Stimulated activated CD8-positive, alpha-beta memory T cell treated with anti-CD3 and anti-CD28 coated beads, Interleukin-7, amount 100 ng/mL, for 4 hours (primary cell): Measurements from ENCODE around the gene TRAF2.

Experiments used
- DNase-seq, 2 donors: peaks; one replicate each; pipeline ENCODE4 v3.0.0-alpha.2; 2020; ENCODE audit warnings: low read depth in 2 of 2

Gene TRAF2

GRCh38 chr9:136847088-136847825 lies 39.1 kb upstream of the TRAF2 start:
- no peak for DNase-seq

DNA sequence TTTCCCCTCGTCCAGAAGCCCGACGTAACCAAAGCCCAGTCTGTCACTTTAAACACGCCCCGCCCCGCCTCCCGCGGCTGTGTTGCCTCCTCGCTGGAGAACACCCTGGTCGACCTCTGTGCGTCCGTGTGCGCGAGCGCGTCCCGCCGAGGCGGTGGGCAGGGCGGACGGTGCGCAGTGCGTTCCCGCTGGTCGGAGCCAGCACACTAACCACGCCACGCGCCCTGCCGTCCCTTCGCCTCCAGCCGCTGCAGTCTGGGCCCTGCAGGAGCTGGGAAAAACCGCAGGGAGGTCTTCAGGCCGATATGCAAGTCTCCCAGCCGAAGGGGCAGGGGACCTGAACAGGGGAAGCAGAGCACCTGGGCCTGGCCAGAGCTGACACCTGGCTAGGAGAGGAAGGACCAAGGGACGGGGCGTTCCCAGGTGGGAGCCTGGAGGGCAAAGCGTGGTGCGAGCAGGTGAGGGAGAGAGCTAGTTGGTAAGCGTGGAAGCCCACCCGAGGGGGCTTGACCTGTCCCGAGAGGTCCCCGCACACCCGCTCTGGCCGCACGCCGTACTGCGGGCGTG lies 38.4 kb upstream of the TRAF2 start:
- DNase-seq = peak; percentile 22 to 61

GRCh38 chr9:136848393-136849037 lies 37.8 kb upstream of the TRAF2 start:
- no peak for DNase-seq

GRCh38 chr9:136849038-136849959 lies 37.0 kb upstream of the TRAF2 start, which contains the start of gene PHPT1:
PHPT1 (plus strand) TSS chr9:136849409; CDS start chr9:136849431, 22 bp downstream.
- peak; percentile 94 to 96 for DNase-seq

GRCh38 chr9:136849960-136850865 lies 36.1 kb upstream of the TRAF2 start:
- DNase-seq = no peak

DNA sequence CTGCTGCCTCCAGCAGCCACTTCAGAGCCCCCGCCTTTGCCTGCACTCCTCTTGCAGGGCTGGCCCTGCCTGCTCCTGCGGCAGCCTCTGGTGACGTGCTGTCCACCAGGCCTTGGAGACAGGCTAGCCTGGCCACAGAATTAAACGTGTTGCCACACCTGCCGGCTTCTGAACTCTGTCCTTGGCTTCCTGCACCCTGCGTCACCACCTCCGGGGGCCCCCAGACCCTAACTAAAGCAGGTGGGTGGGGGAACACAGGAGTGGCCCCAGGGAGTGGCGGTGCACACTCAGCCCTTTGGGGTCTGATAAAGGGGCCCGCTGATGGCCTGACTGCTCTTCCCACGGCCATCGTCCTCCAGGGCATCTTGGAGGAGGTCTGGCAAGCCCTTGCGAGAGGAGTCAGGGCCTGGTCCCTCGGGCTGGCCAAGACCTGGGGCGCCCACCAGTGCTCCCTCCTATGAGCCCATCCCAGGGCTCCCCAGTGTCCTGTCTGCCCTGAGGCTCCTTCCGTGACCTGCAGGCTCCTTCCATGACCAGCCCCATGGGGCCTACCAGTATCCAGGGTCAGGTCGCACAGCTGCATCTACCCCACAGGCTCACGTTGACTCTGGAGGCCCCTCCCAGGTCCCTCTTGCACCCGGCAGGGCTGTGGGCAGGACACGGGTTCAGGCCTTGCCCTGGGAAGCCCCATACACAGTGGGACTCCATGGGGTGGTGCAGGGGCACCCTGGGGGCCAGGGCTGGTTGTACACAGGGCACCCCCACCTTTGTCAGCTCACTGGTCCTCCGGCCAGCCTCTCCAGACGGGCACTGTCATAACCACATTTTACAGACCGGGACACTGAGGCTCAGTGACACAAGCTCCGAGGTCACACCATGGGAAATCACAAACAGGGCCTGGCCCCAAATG lies 35.2 kb upstream of the TRAF2 start:
- no peak for DNase-seq

DNA sequence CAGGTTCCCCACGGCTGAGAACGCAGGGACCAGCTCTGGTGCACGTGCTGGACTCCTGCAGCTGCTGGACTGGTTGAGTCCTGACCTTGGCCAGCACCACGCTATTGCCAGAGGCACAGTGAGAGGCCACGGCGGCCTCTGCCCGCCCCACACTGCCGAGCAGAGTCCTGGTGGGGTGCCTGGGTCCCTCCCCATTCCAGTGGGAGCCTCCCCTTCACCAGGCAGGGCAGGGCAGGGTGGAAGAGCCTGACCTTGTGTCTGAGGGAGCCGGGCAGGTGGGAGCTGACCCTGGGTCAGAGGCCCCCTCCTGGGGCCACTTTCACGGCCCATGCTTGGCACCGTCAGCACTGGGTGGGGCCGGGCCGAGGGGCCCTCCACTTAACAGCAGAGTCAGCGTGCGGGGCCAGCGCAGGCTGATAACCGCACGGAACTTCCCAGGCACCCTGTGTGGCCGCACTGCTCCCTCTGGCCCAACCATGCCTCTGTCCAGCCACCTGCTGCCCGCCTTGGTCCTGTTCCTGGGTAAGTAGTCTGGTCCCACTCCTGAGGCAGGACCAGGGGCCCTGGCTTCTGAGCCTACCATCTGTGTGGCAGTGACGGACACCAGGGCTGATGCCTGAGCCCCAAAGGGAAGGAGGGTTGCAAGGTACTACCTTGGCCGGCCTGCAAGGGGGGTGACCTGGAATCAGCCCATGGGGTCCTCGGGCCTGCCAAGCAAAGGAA lies 34.2 kb upstream of the TRAF2 start, which contains the start of gene MAMDC4:
TSS of gene MAMDC4 (plus strand) at position 406 of the 723 bp plus-strand sequence. CDS start at position 477, 71 bp downstream.
- DNase-seq = no peak

GRCh38 chr9:136852664-136853595 lies 33.4 kb upstream of the TRAF2 start:
- DNase-seq = no peak

DNA sequence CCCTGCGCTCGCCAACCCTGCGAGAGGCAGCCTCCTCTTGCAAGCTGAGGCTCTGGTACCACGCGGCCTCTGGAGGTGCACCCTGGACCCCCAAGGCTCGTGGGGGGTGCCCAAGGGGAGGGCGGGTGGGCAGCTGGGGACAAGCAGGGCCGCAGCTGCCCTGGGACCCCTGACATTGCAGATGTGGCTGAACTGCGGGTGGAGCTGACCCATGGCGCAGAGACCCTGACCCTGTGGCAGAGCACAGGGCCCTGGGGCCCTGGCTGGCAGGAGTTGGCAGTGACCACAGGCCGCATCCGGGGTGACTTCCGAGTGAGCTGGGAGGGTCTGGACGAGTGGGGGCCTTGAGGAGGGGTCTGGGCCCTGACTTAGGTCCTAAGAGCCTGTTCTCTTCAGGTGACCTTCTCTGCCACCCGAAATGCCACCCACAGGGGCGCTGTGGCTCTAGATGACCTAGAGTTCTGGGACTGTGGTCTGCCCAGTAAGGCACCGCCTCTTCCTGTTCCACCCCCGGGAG lies 32.7 kb upstream of the TRAF2 start:
- no peak for DNase-seq

DNA sequence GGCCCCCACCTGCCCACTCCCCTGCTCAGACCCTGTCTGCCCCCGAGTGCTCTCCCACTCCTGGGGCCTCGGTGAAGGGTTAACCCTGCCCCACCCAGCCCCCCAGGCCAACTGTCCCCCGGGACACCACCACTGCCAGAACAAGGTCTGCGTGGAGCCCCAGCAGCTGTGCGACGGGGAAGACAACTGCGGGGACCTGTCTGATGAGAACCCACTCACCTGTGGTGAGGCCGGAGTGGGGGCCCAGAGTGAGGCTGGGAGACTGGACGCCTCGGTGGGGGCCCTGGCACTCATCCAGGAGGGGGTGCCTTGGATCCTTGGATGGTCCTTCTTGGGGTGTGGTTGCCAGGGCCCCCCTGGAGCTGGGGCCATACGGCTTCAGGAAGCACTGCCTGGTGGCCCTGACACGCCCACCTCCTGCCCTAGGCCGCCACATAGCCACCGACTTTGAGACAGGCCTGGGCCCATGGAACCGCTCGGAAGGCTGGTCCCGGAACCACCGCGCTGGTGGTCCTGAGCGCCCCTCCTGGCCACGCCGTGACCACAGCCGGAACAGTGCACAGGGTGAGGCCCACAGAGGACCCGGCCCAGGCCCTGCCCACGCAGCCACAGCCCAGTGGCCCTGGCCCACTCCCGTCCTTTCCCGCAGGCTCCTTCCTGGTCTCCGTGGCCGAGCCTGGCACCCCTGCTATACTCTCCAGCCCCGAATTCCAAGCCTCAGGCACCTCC lies 32.0 kb upstream of the TRAF2 start:
- DNase-seq = no peak

GRCh38 chr9:136854842-136855460 lies 31.4 kb upstream of the TRAF2 start:
- no peak for DNase-seq

DNA sequence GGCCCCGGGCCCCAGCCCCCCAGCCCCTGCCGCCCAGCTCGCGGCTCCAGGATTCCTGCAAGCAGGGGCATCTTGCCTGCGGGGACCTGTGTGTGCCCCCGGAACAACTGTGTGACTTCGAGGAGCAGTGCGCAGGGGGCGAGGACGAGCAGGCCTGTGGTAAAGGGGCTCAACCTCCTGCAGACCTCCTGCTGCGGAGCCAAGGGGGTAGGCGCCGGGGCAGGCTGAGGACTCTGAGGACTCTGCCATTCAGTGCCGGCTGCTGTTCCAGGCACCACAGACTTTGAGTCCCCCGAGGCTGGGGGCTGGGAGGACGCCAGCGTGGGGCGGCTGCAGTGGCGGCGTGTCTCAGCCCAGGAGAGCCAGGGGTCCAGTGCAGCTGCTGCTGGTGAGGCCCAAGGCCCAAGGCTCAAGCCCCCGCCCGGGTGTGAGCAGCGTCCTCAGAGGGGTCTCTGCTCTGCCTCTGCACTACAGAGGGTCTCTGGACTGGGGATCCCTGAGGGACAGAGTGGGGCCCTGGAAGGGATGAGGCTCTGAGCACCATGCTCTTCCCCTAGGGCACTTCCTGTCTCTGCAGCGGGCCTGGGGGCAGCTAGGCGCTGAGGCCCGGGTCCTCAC lies 30.7 kb upstream of the TRAF2 start:
- no peak for DNase-seq

- DNase-seq = no peak
Observed at GRCh38 chr9:136856079-136856476, 30.2 kb upstream of the TRAF2 start.

DNA sequence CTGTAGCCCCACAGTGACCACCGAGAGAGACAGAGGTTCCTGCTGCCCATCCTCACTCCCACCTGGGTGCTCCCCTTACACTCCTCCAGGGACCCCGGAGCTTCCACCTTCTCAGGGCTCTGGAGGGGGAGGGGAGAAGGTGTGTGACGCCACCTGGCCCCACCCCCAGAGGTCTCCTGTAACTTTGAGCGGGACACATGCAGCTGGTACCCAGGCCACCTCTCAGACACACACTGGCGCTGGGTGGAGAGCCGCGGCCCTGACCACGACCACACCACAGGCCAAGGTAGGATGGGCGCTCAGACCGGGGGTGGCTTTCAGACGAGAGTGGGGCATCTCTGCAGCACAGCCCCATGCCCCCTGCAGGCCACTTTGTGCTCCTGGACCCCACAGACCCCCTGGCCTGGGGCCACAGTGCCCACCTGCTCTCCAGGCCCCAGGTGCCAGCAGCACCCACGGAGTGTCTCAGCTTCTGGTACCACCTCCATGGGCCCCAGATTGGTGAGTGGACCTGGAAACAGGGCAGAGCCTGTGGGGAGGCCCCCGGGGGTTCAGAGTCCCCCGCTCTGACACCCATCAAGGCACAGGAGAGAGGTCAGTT lies 29.7 kb upstream of the TRAF2 start:
- no peak for DNase-seq

DNA sequence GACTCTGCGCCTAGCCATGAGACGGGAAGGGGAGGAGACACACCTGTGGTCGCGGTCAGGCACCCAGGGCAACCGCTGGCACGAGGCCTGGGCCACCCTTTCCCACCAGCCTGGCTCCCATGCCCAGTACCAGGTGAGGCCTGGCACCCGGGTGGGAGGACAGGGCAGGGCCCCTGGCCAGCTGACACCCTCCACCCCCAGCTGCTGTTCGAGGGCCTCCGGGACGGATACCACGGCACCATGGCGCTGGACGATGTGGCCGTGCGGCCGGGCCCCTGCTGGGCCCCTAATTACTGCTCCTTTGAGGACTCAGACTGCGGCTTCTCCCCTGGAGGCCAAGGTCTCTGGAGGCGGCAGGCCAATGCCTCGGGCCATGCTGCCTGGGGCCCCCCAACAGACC lies 29.1 kb upstream of the TRAF2 start:
- no peak for DNase-seq
